ENCODE measurements around the gene CCDC124.
"Not testable (repeated sequence)": the region's sequence is repeated elsewhere in the genome, so short reads cannot be mapped to it uniquely, and the experiment has no call there.

CCDC124 gene

DNA sequence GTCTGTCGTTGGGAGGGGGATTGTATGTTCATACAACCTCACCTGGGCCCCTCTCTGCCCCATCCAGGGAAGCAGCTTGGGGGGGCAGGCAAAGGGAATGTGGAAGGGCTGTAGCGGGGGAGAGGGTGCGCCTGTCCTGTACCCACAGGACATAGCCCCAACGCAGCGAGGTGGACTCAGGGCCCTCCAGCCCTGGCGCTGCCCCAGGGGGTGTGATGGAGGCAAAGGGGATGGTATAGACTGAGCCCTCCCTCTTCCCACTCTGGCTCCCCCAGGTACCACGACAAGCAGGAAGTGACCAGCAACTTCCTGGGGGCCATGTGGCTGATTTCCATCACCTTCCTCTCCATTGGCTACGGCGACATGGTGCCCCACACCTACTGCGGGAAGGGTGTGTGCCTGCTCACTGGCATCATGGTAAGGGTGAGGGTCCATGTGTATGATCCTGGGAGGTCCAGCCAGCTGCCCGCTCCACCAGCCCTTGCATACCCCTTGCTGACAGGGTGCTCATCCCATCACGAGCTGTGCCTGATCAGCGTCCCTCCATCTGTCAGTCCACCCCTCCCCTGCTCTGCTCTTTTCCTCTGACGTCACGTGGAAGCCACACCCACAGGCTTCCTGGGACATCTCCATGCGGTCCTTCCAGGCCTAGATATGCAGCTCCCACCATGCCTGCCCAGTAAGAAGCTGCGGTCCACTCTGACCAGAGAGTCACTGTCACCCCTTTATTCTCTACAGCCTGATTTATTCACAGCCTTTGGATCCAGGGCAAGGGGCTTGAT is 52.4 kb downstream of the CCDC124 start:
- no peak for DNase-seq (ENCODE audit: low spot score)

- not testable (repeated sequence) for DNase-seq (ENCODE audit: low spot score)
Measured at GRCh38 chr19:17986569-17986968, 53.8 kb downstream of the CCDC124 start.

DNA sequence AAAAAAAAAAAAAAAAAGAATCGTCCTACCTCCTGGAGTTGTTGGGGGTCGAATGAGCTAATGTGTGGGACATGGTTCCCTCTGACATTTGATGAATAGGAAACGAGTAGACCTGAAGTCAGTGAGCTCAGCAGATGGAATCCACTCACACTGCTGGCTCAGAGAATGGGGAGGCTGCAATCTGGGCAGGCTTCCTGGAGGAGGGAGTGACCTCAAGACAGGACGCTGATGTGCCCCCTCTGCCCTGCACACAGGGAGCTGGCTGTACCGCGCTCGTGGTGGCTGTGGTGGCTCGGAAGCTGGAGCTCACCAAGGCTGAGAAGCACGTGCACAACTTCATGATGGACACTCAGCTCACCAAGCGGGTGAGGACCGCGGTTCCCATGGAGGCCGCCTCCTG is 55.3 kb downstream of the CCDC124 start:
- DNase-seq (ENCODE audit: low spot score): no peak

DNA sequence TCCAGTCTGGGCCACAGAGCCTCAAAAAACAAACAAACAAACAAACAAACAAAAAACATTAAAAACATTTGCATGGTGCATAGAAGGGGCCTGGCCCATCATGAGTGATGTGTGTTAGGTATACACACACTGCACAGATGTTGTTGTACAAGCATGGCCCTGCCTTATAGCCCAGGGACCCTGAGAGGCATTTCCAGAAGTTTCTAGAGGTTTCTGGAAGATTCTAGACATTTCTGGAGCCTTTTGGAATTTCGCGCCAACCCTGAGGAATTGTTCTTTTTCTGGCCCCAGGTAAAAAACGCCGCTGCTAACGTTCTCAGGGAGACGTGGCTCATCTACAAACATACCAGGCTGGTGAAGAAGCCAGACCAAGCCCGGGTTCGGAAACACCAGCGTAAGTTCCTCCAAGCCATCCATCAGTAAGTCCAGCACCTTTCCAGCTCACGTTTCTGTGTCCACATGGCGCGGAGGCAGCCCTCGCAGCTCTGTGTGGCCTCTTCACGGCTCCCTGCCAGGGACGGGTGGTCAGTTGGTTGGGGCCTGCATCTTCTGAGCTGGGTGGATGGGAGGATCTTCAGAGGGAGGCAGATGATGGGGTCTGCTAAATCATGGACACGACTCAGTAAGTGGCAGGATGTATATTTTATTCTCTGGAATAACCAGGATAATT is 56.7 kb downstream of the CCDC124 start:
- DNase-seq (ENCODE audit: low spot score): no peak

DNA sequence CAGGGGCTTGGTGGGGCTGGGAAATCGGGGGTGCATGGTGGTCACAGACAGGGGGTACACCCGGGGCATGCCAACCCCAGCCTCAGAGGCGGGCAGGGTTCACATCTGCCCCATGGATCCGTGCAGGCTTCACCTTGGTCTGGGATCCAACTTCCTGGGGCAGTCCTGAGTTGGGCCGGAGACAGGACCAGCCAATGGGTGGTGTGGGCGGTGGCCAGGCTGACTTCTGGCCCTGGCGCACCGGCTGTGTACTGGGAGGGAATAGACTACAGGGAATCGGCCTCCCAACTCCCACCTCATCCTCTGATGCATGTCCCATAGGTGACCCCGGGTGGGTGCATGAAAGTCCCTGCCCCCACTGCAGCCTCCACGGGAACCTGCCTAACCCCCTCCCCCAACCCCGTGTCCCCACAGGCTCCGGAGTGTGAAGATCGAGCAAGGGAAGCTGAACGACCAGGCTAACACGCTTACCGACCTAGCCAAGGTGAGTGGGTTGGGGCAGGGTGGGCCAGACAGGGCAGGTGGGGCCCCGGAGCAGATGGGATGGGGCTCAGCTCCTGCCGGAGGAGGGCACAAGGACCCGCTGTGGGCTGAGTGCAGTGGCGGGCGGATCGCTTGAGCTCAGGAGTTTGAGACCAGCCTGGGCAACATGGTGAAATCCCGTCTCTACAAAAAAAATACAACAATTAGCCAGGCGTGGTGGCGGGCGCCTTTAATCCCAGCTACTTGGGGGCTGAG is 60.4 kb downstream of the CCDC124 start:
- no peak for DNase-seq (ENCODE audit: low spot score)
